Karpas-422 (cell line): Measurements from ENCODE around the gene PPP1CA. TPM values are rescaled to one million over a fixed set of nuclear protein-coding genes. Genes with fewer than 3 reads are reported as not detected.

ENCODE experiments used
- DNase-seq: peaks from one replicate; pipeline ENCODE4 v3.0.0-alpha.2; 2015
- H2AFZ ChIP-seq: fragments of 200-600 bp; sonication (generic); 2 replicates; pipeline ENCODE4 v1.6.1; 2014; ENCODE audit warnings: antibody characterized with exemption, low read length, mixed read lengths
- H3K27ac ChIP-seq: fragments of 200-600 bp; sonication (generic); 2 replicates; pipeline ENCODE4 v1.5.1; 2014; ENCODE audit warnings: mild to moderate bottlenecking, low read length, moderate library complexity
- H3K27me3 ChIP-seq: fragments of 200-600 bp; sonication (generic); 2 replicates; pipeline ENCODE4 v1.6.1; 2014; ENCODE audit warnings: low read length, mixed read lengths
- H3K36me3 ChIP-seq: fragments of 200-600 bp; sonication (generic); 2 replicates; pipeline ENCODE4 v1.6.1; 2014; ENCODE audit warnings: low read length, mixed read lengths; ENCODE audit not compliant: insufficient read depth
- H3K4me1 ChIP-seq: fragments of 200-600 bp; sonication (generic); 2 replicates; pipeline ENCODE4 v1.6.1; 2014; ENCODE audit warnings: mild to moderate bottlenecking, low read length, mixed read lengths
- H3K4me2 ChIP-seq: fragments of 200-600 bp; sonication (generic); 2 replicates; pipeline ENCODE4 v1.6.1; 2014; ENCODE audit warnings: low read length, low read depth, mild to moderate bottlenecking; ENCODE audit not compliant: poor library complexity, severe bottlenecking
- H3K4me3 ChIP-seq: fragments of 200-600 bp; sonication (generic); 2 replicates; pipeline ENCODE4 v1.5.1; 2014; ENCODE audit warnings: mild to moderate bottlenecking, antibody characterized with exemption, low read length, mixed read lengths
- H3K79me2 ChIP-seq: fragments of 200-600 bp; sonication (generic); 2 replicates; pipeline ENCODE4 v1.6.1; 2014; ENCODE audit warnings: mild to moderate bottlenecking, low read length, mixed read lengths
- H3K9ac ChIP-seq: fragments of 200-600 bp; sonication (generic); 2 replicates; pipeline ENCODE4 v1.6.0; 2014; ENCODE audit warnings: low read length
- H3K9me2 ChIP-seq: fragments of 200-600 bp; sonication (generic), shearing (Covaris generic); replicated peaks from 2 replicates; pipeline ENCODE4 v1.6.0; 2014; ENCODE audit warnings: mild to moderate bottlenecking, low read length, moderate library complexity; ENCODE audit not compliant: insufficient read depth
- H3K9me3 ChIP-seq: fragments of 300-700, 200-600 bp; sonication (generic); 2 replicates; pipeline ENCODE4 v1.6.1; 2014; ENCODE audit warnings: low read length, mixed read lengths
- H4K20me1 ChIP-seq: fragments of 200-600 bp; sonication (generic); 2 replicates; pipeline ENCODE4 v1.6.1; 2014; ENCODE audit warnings: mild to moderate bottlenecking, antibody characterized with exemption, low read length, low read depth; ENCODE audit not compliant: insufficient read depth
- total RNA-seq: library from RNA; depleted of rRNA; stranded (reverse); fragments of >200 nt; shearing (Covaris generic); gene quantifications from 2 replicates; pipeline ENCODE4 v1.2.3, GENCODE V29; 2014; ENCODE audit warnings: low replicate concordance

The PPP1CA gene
- total RNA-seq, 1 experiment from 2014 or later = 218 TPM

DNA sequence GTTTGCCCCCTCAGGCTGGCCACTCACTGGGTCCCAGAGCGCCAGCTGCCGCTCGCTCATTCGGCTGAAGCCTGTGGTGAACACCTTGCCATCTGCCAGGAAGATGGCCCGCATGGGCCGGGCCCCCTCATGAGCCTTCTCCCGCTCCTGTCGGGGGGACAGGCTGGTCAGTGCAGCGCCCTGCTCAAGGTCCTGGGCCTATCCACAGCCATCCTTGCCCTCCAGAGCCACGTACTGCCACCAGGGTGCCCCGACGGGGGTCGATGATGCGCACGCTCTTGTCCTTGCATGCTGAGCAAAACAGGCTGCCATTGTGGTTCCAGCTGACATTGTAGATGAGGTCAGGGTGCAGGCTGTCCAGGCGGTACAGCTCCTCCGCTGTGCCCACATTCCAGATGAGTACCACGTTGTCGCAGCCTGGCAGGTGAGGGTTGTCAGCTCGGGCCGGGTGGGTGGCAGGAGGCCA, 39.5 kb upstream of the PPP1CA start:
- peaks cover 63% of the 10 kb centered on the region for H3K4me1 ChIP-seq
- H3K27ac ChIP-seq = peak overlapping the region; percentile 56; the same call in 1 of the 2 replicates
- no peaks in the 10 kb centered on the region; the same call in 1 of the 2 replicates for H4K20me1 ChIP-seq
- no peak overlapping the region for H2AFZ ChIP-seq
- no peaks in the 10 kb centered on the region for H3K36me3 ChIP-seq
- H3K4me2 ChIP-seq = no peak overlapping the region
- peaks cover 20% of the 10 kb centered on the region for H3K79me2 ChIP-seq
- H3K9me3 ChIP-seq = no peaks in the 10 kb centered on the region
- no peaks in the 10 kb centered on the region for H3K27me3 ChIP-seq
- peak; percentile 49 for DNase-seq
- no peak overlapping the region for H3K4me3 ChIP-seq
- no peaks in the 10 kb centered on the region for H3K9me2 ChIP-seq
- H3K9ac ChIP-seq = peak overlapping the region; percentile 21; the same call in 1 of the 2 replicates

DNA sequence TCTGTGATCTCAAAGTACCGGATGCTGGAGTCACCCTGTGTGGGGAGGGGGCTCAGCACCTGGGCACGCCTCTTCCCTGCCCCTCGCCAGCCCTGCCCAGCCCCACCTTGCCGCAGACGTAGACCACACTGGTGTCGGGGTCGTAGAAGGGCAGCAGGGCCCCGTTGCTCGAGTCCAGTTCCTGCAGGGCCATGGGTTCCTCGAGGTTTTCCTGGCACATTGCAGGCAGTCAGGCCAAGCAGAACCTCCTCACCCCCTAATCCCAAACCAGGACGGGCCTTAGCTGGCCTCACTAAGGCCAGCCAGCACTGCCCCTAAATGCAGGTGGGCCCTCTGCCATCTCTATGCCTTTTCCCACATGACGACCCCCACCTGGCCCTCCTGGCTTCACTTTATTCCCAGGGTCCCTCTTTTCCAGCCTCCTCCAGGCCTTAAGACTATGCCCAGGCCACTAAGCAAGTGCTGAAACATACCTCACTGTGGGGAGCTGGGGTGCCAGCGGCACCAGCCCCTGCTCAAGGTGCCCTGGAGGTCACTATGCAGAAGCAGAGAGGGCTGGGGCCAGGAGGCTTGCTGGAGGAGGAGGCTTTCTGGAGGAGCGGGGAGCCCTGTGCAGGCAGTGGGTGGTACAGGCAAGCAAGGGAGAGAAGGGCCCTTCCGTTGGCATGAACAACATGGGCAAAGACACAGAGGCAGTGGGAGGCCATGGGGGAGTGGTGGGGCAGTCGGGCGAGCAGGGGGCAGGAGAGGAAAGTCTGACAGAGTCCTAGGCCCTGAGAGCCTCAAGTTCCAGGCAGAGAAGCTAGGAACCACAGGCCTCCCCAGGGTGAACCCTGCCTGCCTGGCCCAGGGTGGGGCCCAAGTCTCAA, 38.8 kb upstream of the PPP1CA start:
- Histone ChIP-seq H3K9ac (peak overlapping the region; percentile 21; the same call in 1 of the 2 replicates), H3K4me3 (no peak overlapping the region), H3K36me3 (no peaks in the 10 kb centered on the region), H2AFZ (no peak overlapping the region), H3K9me2 (no peaks in the 10 kb centered on the region), H4K20me1 (peaks cover 7% of the 10 kb centered on the region; the same call in 1 of the 2 replicates), H3K4me1 (peaks cover 67% of the 10 kb centered on the region), H3K9me3 (no peaks in the 10 kb centered on the region), H3K27me3 (no peaks in the 10 kb centered on the region), H3K27ac (peak overlapping the region; percentile 56), H3K4me2 (no peak overlapping the region), H3K79me2 (peaks cover 24% of the 10 kb centered on the region)
- DNase-seq = peak; percentile 58

- Histone ChIP-seq H3K36me3 (no peaks in the 10 kb centered on the region), H3K4me3 (peak overlapping the region; percentile 86; the same call in 1 of the 2 replicates), H2AFZ (no peak overlapping the region), H3K9me2 (no peaks in the 10 kb centered on the region), H3K27ac (peak overlapping the region; percentile 100), H3K4me2 (peak overlapping the region; percentile 73), H4K20me1 (peaks cover 7% of the 10 kb centered on the region; the same call in 1 of the 2 replicates), H3K9me3 (no peaks in the 10 kb centered on the region), H3K79me2 (peaks cover 24% of the 10 kb centered on the region), H3K4me1 (peaks cover 68% of the 10 kb centered on the region), H3K27me3 (no peaks in the 10 kb centered on the region), H3K9ac (peak overlapping the region; percentile 95)
- DNase-seq = peak; percentile 46
Measured at GRCh38 chr11:67439321-67440228, 37.9 kb upstream of the PPP1CA start.

DNA sequence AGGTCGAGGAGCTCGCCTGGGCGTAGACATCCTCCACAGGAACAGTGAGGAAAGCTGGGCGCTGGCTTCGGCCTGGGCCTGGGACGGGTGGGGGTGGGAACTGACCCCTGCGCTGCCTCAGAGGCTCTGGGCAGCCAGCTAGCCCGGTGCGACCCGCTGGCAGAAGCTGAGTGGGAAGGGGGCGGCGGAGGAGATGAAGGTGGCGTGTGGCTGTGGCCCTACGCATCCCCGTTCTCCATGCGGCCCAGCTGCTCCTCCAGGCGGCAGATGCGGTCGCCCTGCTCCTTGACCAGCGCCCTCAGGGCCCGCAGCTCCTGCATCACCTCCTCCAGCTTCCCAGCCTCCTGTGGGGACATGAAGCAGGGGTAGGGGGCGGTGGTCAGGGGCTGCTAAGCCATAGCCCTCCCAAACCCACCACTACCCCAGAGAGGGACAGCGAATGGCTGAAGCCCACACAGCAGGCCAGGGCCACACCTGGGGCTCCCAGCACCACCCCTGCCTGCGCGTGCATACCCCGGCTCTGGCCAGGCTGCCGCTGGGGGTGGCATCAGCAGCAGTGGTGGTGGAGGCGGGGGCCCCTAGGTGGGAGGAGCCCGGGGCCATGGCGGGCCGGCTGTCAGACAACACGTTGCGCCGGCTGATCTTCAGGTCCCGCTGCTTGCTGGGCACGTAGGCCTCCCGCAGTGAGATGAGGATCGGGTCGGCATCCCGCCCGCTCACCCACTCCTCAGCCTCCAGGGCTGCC, 36.7 kb upstream of the PPP1CA start:
- Histone ChIP-seq H3K36me3 (no peaks in the 10 kb centered on the region), H2AFZ (no peak overlapping the region), H3K9me3 (no peaks in the 10 kb centered on the region), H3K9me2 (no peaks in the 10 kb centered on the region), H4K20me1 (peaks cover 7% of the 10 kb centered on the region; the same call in 1 of the 2 replicates), H3K4me2 (peak overlapping the region; percentile 73), H3K9ac (peak overlapping the region; percentile 95), H3K79me2 (peaks cover 24% of the 10 kb centered on the region), H3K27me3 (no peaks in the 10 kb centered on the region), H3K27ac (peak overlapping the region; percentile 100), H3K4me1 (peaks cover 70% of the 10 kb centered on the region), H3K4me3 (peak overlapping the region; percentile 86)
- peak; percentile 95 for DNase-seq

DNA sequence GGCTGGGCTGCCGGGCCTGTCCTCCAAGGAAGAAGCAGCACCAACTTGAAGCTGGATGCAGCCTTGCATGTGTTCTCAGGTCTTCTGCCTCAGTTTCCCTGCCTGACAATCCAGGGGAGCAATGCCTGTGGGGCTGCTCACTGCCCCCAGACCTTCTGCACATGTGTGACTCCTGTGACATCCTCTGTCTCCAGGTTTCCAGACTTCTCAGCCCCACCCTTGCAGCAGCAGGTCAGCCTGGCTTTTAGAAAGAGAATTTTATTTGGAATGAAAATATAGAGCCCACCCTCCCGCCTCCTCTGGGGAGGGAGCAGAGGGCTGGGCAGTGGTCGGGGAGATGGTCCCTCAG, 36.1 kb upstream of the PPP1CA start:
- Histone ChIP-seq H3K27me3 (no peaks in the 10 kb centered on the region), H3K4me1 (peaks cover 70% of the 10 kb centered on the region), H3K79me2 (peaks cover 24% of the 10 kb centered on the region), H3K27ac (peak overlapping the region; percentile 100), H3K36me3 (peaks cover 2% of the 10 kb centered on the region; the same call in 1 of the 2 replicates), H3K9me3 (no peaks in the 10 kb centered on the region), H2AFZ (no peak overlapping the region), H3K9me2 (no peaks in the 10 kb centered on the region), H3K9ac (peak overlapping the region; percentile 95), H4K20me1 (peaks cover 7% of the 10 kb centered on the region; the same call in 1 of the 2 replicates), H3K4me3 (peak overlapping the region; percentile 86), H3K4me2 (peak overlapping the region; percentile 73)
- DNase-seq = no peak

DNA sequence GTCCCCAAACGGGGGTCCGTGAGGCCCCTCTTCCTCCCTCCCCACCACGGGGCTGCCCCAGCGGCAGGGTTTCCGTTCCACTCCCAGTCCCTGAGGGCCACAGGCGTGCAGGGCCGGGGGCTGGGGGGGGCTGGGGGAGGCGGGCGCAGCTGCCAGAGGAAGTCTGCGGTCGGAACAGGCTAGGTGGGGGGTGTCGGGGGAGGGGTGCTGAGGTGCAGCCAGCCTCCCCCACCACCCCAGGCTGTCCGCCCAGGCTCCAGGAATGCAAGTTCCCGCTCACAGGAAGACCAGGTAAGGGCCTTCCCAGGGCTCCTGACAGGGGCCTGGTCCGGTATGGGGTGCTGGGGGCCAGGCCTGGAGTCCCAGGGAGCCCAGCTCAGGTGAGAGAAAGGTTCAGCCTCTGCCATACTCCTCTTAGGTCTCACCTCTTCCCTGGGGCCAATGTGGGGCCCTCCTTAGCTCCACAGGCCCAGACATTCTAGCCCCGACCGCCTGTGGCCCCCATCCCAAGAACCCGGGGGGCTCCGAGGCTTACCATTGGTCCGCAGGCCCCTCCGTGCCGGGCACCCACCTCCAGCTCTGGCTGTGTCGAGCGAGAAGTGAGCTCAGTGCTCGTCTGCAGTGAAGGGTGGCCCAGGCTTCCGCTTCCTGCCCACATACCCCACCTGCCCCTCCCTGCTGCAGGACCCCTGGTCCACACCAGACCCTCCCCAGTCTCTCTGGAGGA, 35.6 kb upstream of the PPP1CA start, which contains the start of gene PTPRCAP:
TSS of gene PTPRCAP (minus strand) at position 601 of the 727 bp plus-strand sequence. CDS start at position 538, 63 bp downstream.
- Histone ChIP-seq H3K9me3 (no peaks in the 10 kb centered on the region), H3K4me1 (peaks cover 69% of the 10 kb centered on the region), H3K9ac (peak within 1 kb of the TSS; percentile 95), H3K4me3 (peak within 1 kb of the TSS; percentile 86), H4K20me1 (peaks cover 7% of the 10 kb centered on the region; the same call in 1 of the 2 replicates), H3K79me2 (peaks cover 24% of the 10 kb centered on the region), H3K27ac (peak within 1 kb of the TSS; percentile 100), H3K36me3 (peaks cover 5% of the 10 kb centered on the region; the same call in 1 of the 2 replicates), H3K27me3 (no peaks in the 10 kb centered on the region), H3K4me2 (peak within 1 kb of the TSS; percentile 73), H3K9me2 (no peaks in the 10 kb centered on the region), H2AFZ (no peak within 1 kb of the TSS)
- peak; percentile 93 for DNase-seq
